Transverse colon (tissue), 4 donors: ENCODE data around the gene ACSM5. TPM values are rescaled to one million over a fixed set of nuclear protein-coding genes. Genes with fewer than 3 reads are reported as not detected.
A peak's percentile ranks its signal among the peaks of the same experiment; 100 is the strongest.

Source experiments
- DNase-seq: peaks from one replicate; pipeline ENCODE4 v3.0.0-alpha.2; 2019
- H3K27ac ChIP-seq, 4 donors: fragments of 200-600 bp; sonication (generic); 2 replicates each; pipeline ENCODE4 v1.5.1; 2016 to 2018; ENCODE audit warnings: inconsistent platforms in 4 of 4
- H3K27me3 ChIP-seq: fragments of 200-600 bp; sonication (generic); 2 replicates; pipeline ENCODE4 v1.5.1; 2017; ENCODE audit warnings: inconsistent platforms
- H3K36me3 ChIP-seq, 4 donors: fragments of 200-600 bp; sonication (generic); 2 replicates each; pipeline ENCODE4 v1.5.1; 2017 to 2019; ENCODE audit warnings: inconsistent platforms in 4 of 4
- H3K4me1 ChIP-seq, 4 donors: fragments of 200-600 bp; sonication (generic); 2 replicates each; pipeline ENCODE4 v1.5.1; 2017 to 2020; ENCODE audit warnings: inconsistent platforms in 4 of 4
- H3K4me3 ChIP-seq, 4 donors: fragments of 200-600 bp; sonication (generic); 1 replicate in 1 of 4; 2 replicates in 3 of 4; pipeline versions ENCODE4 v1.5.1 to v1.6.1; 2017 to 2019; ENCODE audit warnings: inconsistent platforms in 4 of 4
- H3K9me3 ChIP-seq, 2 donors: fragments of 200-600 bp; sonication (generic); 2 replicates each; pipeline ENCODE4 v1.5.1; 2017 to 2019; ENCODE audit warnings: inconsistent platforms in 2 of 2
- CTCF ChIP-seq, 5 experiments: fragments of 200-600 bp in 3 of 5; fragments of 450-650 bp in 2 of 5; sonication (generic) in 3 of 5; IDR thresholded peaks; 1 replicate in 2 of 5; 2 replicates in 3 of 5; pipeline ENCODE4 v1.5.1; 2016 to 2017; ENCODE audit warnings: antibody characterized with exemption in 5 of 5, inconsistent platforms in 3 of 5, mild to moderate bottlenecking in 2 of 5, moderate library complexity in 1 of 5
- EP300 ChIP-seq: sonication (generic); formaldehyde crosslinking; IDR thresholded peaks from one replicate; pipeline ENCODE4 v1.6.1; 2017; ENCODE audit warnings: antibody characterized with exemption, low read depth
- POLR2A ChIP-seq: fragments of 450-650 bp; IDR thresholded peaks from one replicate; pipeline ENCODE4 v1.6.1; 2016; ENCODE audit warnings: antibody characterized with exemption, mild to moderate bottlenecking, moderate library complexity
- POLR2AphosphoS5 ChIP-seq, 3 donors: sonication (generic); formaldehyde crosslinking; IDR thresholded peaks; one replicate each; pipeline ENCODE4 v1.6.1; 2016; ENCODE audit warnings: antibody characterized with exemption in 3 of 3
- WGBS, 2 donors: methylation state at CpG; one replicate each; pipeline ENCODE4 v1.1.5; 2018; ENCODE audit warnings: low coverage in 1 of 2; 5-methylcytosine and 5-hydroxymethylcytosine counted together
- in situ Hi-C, 4 donors: fragments of 200-750 bp; cut with MboI; loops; one replicate each; pipeline versions ENCODE4 v1.15.0 to v1.15.1; 2017; ENCODE audit warnings: low sequenced_read_pairs in 3 of 4, low pct_ligation_motif_present in 1 of 4, low pct_unique_long_range_greater_than_20kb in 1 of 4
- intact Hi-C: fragments of 100-400 bp; cut with DNase I; formaldehyde crosslinking; loops from one replicate; pipeline ENCODE4 v1.15.1; 2023; ENCODE audit warnings: low total_unique reads
- total RNA-seq, 4 donors: library from RNA; depleted of rRNA; stranded (reverse); fragments of >200 nt; gene quantifications; one replicate each; pipeline ENCODE4 v1.1.0, GENCODE V29; 2016

ACSM5 gene
- total RNA-seq, 4 donors from 2014 or later, result 1.3 to 2.3 (median 1.5) TPM; not detected in 1

DNA sequence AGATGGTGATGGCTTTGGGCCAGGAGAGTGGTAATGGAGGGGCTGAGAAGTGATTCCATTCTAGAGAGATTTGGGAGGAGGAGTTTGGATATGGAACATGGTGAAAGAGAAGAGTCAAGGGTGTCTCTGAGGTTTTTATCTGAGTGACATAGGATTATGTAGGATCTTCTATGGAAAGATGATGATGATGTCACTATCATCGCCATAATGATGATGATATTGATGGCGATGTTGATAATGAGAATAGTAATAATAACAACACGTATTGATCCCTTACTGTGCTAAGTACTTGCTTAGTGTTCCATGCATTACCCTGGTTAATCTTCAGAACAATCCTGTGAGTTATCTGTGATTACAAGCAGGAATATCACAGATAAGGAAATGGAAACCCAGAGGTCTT lies 21.4 kb upstream of the ACSM5 start:
- Histone ChIP-seq H3K27me3 (peaks cover 8% of the 10 kb centered on the region), H3K4me3 (no peak overlapping the region), H3K9me3 (no peaks in the 10 kb centered on the region), H3K4me1 (no peaks in the 10 kb centered on the region), H3K27ac (no peak overlapping the region), H3K36me3 (no peaks in the 10 kb centered on the region)
- intact Hi-C loops (no loop called here), in situ Hi-C loops (loop anchor here in 3 of 4 donors (10.0 to 25.0 kb wide), 4 partner anchors 476 to 826 kb away; partner anchors contain the start of gene VPS35L (in 1 of the 3))
- TF ChIP-seq CTCF (IDR thresholded peaks at IDR 0.05) (no peak), EP300 (no peak), POLR2AphosphoS5 (IDR thresholded peaks at IDR 0.05) (no peak), POLR2A (no peak)
- 88 to 91% methylated on average over 3 of the region's 3 CpGs for WGBS, 2 donors
- no peak for DNase-seq

DNA sequence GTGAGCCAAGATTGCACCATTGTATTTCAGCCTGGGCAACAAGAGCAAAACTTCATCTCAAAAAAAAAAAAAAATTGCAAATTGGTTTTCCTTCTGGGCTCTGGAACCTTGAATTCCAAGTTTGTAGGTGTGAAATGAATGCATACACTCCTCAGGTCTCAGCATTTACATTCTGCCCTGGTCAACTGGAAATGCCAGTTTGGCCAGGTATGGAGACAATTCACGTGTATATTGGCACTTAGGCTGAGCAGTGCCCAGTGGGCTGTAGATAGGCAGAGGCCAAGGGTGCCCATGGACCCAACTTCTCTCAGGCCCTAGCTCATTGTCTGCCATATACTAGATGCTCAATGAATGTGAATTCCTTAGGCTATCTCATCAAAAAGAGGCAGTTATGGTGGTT lies 20.5 kb upstream of the ACSM5 start:
- Histone ChIP-seq H3K27me3 (peaks cover 8% of the 10 kb centered on the region), H3K4me3 (no peak overlapping the region), H3K9me3 (no peaks in the 10 kb centered on the region), H3K36me3 (no peaks in the 10 kb centered on the region), H3K27ac (no peak overlapping the region), H3K4me1 (peaks cover 0 to 4% (median 0%) of the 10 kb centered on the region in 4 donors)
- DNase-seq, result no peak
- in situ Hi-C loops, result loop anchor here in 3 of 4 donors (10.0 to 25.0 kb wide), 4 partner anchors 477 to 827 kb away; partner anchors contain the start of gene VPS35L (in 1 of the 3)
- WGBS, 2 donors, result 29 to 47% methylated on average over 1 of the region's 1 CpG
- intact Hi-C loops, result no loop called here
- no peak for TF ChIP-seq POLR2AphosphoS5 (IDR thresholded peaks at IDR 0.05)
- TF ChIP-seq EP300, result no peak
- no peak for TF ChIP-seq POLR2A
- no peak for TF ChIP-seq CTCF (IDR thresholded peaks at IDR 0.05)

DNA sequence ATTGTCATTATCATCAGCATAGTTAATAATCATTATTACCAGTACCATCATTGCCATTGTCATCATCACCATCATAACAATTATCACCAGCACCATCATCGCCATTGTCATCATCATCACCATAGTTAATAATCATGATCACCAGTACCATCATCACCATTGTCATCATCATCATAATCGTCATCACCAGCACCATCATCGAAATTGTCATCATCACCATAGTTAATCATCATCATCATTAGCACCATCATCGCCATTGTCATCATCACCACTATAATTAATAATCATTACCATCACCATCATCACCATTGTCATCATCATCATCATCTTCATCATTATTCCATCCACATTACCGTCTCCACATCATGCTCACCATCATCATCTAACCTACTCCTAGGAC lies 18.3 kb upstream of the ACSM5 start:
- DNase-seq, result no peak
- Histone ChIP-seq H3K4me1 (peaks cover 0 to 14% (median 0%) of the 10 kb centered on the region in 4 donors), H3K36me3 (no peaks in the 10 kb centered on the region), H3K27me3 (peaks cover 6% of the 10 kb centered on the region), H3K27ac (no peak overlapping the region), H3K4me3 (no peak overlapping the region), H3K9me3 (no peaks in the 10 kb centered on the region)
- 85 to 98% methylated on average over 5 of the region's 5 CpGs for WGBS, 2 donors
- no peak for TF ChIP-seq POLR2AphosphoS5 (IDR thresholded peaks at IDR 0.05)
- TF ChIP-seq EP300, result no peak
- no peak for TF ChIP-seq POLR2A
- no peak for TF ChIP-seq CTCF (IDR thresholded peaks at IDR 0.05)
- intact Hi-C loops (no loop called here), in situ Hi-C loops (loop anchor here in 2 of 4 donors (25.0 kb wide), 2 partner anchors 479 to 829 kb away; partner anchors contain the start of gene VPS35L (in 1 of the 2))

GRCh38 chr16:20393801-20394577 lies 15.3 kb upstream of the ACSM5 start:
- Histone ChIP-seq H3K9me3 (no peaks in the 10 kb centered on the region), H3K27ac (peak overlapping the region in 2 of 4 donors; percentile 21 to 37), H3K4me1 (peaks cover 0 to 14% (median 0%) of the 10 kb centered on the region in 4 donors), H3K4me3 (no peak overlapping the region), H3K27me3 (no peaks in the 10 kb centered on the region), H3K36me3 (no peaks in the 10 kb centered on the region)
- in situ Hi-C loops (loop anchor here in 2 of 4 donors (25.0 kb wide), 2 partner anchors 482 to 832 kb away; partner anchors contain the start of gene VPS35L (in 1 of the 2)), intact Hi-C loops (no loop called here)
- no peak for TF ChIP-seq EP300
- no peak for TF ChIP-seq CTCF (IDR thresholded peaks at IDR 0.05)
- TF ChIP-seq POLR2A, result no peak
- TF ChIP-seq POLR2AphosphoS5 (IDR thresholded peaks at IDR 0.05), result no peak
- WGBS, 2 donors, result 0 to 36% methylated on average over 1 to 2 of the region's 2 CpGs
- DNase-seq, result peak; percentile 24
